ENCODE measurements around the gene GDNF. TPM values are rescaled to one million over a fixed set of nuclear protein-coding genes. Genes with fewer than 3 reads are reported as not detected.
A peak's percentile ranks its signal among the peaks of the same experiment; 100 is the strongest.

Gene GDNF
- polyA plus RNA-seq, 1 experiment = 2.8 TPM

GRCh38 chr5:37773809-37774208, 66.0 kb downstream of the GDNF start:
- ChIA-PET POLR2A (no interaction called here), CTCF (interaction anchor here (1.1 to 1.3 kb wide), 2 partner anchors 51 to 361 kb away, joined by 3 to 4 read pairs; no protein-coding TSS in a partner anchor)
- no peak overlapping the region for H3K27ac ChIP-seq (ENCODE audit: low read depth, low read length)
- H3K4me3 ChIP-seq (ENCODE audit: low read depth, low read length) = no peak overlapping the region
- TF ChIP-seq CTCF (IDR thresholded peaks at IDR 0.05; ENCODE audit: low read depth, low read length) = no peak
- no peak for DNase-seq (ENCODE audit: low read depth, low spot score)
- peaks cover 7% of the 10 kb centered on the region for H3K9me3 ChIP-seq (ENCODE audit: control insufficient read depth, insufficient read depth, low read length)
- H3K27me3 ChIP-seq (ENCODE audit: control insufficient read depth, insufficient read depth, low read length) = no peaks in the 10 kb centered on the region

- H3K9me3 ChIP-seq (ENCODE audit: control insufficient read depth, insufficient read depth, low read length) = peaks cover 7% of the 10 kb centered on the region
- no peak for TF ChIP-seq CTCF (IDR thresholded peaks at IDR 0.05; ENCODE audit: low read depth, low read length)
- DNase-seq (ENCODE audit: low read depth, low spot score) = no peak
- H3K4me3 ChIP-seq (ENCODE audit: low read depth, low read length) = no peak overlapping the region
- H3K27ac ChIP-seq (ENCODE audit: low read depth, low read length) = peak overlapping the region; percentile 85
- POLR2A ChIA-PET = interaction anchor here (1.3 to 2.1 kb wide), 3 partner anchors 32 to 104 kb away, joined by 3 to 8 read pairs (median 4); no protein-coding TSS in a partner anchor
- no peaks in the 10 kb centered on the region for H3K27me3 ChIP-seq (ENCODE audit: control insufficient read depth, insufficient read depth, low read length)
- CTCF ChIA-PET = interaction anchor here (0.8 to 1.3 kb wide), 3 partner anchors 17 to 421 kb away, joined by 3 to 6 read pairs (median 3); no protein-coding TSS in a partner anchor
Observed at GRCh38 chr5:37772255-37772654, 67.6 kb downstream of the GDNF start.

- CTCF ChIA-PET = interaction anchor here (0.5 to 1.3 kb wide), 3 partner anchors 152 to 422 kb away, joined by 3 to 6 read pairs (median 5); no protein-coding TSS in a partner anchor
- DNase-seq (ENCODE audit: low read depth, low spot score) = peak; percentile 96
- TF ChIP-seq CTCF (IDR thresholded peaks at IDR 0.05; ENCODE audit: low read depth, low read length) = no peak
- H3K27ac ChIP-seq (ENCODE audit: low read depth, low read length) = peak overlapping the region; percentile 85
- POLR2A ChIA-PET = interaction anchor here (1.3 to 2.1 kb wide), 3 partner anchors 32 to 103 kb away, joined by 3 to 8 read pairs (median 4); no protein-coding TSS in a partner anchor
- no peak overlapping the region for H3K4me3 ChIP-seq (ENCODE audit: low read depth, low read length)
- no peaks in the 10 kb centered on the region for H3K27me3 ChIP-seq (ENCODE audit: control insufficient read depth, insufficient read depth, low read length)
- H3K9me3 ChIP-seq (ENCODE audit: control insufficient read depth, insufficient read depth, low read length) = peaks cover 7% of the 10 kb centered on the region
Observed at GRCh38 chr5:37771731-37772130, 68.1 kb downstream of the GDNF start.

- ChIA-PET CTCF (interaction anchor here (0.5 kb wide), 1 partner anchor 152 kb away, joined by 5 read pairs; no protein-coding TSS in a partner anchor), POLR2A (interaction anchor here (1.5 to 2.1 kb wide), 2 partner anchors 31 to 54 kb away, joined by 3 to 8 read pairs; no protein-coding TSS in a partner anchor)
- TF ChIP-seq CTCF (IDR thresholded peaks at IDR 0.05; ENCODE audit: low read depth, low read length) = no peak
- H3K27me3 ChIP-seq (ENCODE audit: control insufficient read depth, insufficient read depth, low read length) = no peaks in the 10 kb centered on the region
- no peak for DNase-seq (ENCODE audit: low read depth, low spot score)
- H3K9me3 ChIP-seq (ENCODE audit: control insufficient read depth, insufficient read depth, low read length) = peaks cover 7% of the 10 kb centered on the region
- peak overlapping the region; percentile 83 for H3K27ac ChIP-seq (ENCODE audit: low read depth, low read length)
- H3K4me3 ChIP-seq (ENCODE audit: low read depth, low read length) = peak overlapping the region; percentile 0
Observed at GRCh38 chr5:37771203-37771611, 68.6 kb downstream of the GDNF start.

- ChIA-PET POLR2A (interaction anchor here (0.6 to 2.1 kb wide), 2 partner anchors 31 to 1041 kb away, joined by 4 to 8 read pairs; no protein-coding TSS in a partner anchor), CTCF (no interaction called here)
- Histone ChIP-seq H3K4me3 (ENCODE audit: low read depth, low read length) (no peak overlapping the region), H3K27ac (ENCODE audit: low read depth, low read length) (peak overlapping the region; percentile 83), H3K9me3 (ENCODE audit: control insufficient read depth, insufficient read depth, low read length) (peaks cover 7% of the 10 kb centered on the region), H3K27me3 (ENCODE audit: control insufficient read depth, insufficient read depth, low read length) (no peaks in the 10 kb centered on the region)
- DNase-seq (ENCODE audit: low read depth, low spot score) = no peak
- TF ChIP-seq CTCF (IDR thresholded peaks at IDR 0.05; ENCODE audit: low read depth, low read length) = no peak
Observed at GRCh38 chr5:37770786-37771185, 69.1 kb downstream of the GDNF start.

Data from AG04450 (cell line).